ENCODE measurements around the gene SMOC1. TPM values are rescaled to one million over a fixed set of nuclear protein-coding genes. Genes with fewer than 3 reads are reported as not detected.

SMOC1 gene
- polyA plus RNA-seq, 3 donors = not detected

DNA sequence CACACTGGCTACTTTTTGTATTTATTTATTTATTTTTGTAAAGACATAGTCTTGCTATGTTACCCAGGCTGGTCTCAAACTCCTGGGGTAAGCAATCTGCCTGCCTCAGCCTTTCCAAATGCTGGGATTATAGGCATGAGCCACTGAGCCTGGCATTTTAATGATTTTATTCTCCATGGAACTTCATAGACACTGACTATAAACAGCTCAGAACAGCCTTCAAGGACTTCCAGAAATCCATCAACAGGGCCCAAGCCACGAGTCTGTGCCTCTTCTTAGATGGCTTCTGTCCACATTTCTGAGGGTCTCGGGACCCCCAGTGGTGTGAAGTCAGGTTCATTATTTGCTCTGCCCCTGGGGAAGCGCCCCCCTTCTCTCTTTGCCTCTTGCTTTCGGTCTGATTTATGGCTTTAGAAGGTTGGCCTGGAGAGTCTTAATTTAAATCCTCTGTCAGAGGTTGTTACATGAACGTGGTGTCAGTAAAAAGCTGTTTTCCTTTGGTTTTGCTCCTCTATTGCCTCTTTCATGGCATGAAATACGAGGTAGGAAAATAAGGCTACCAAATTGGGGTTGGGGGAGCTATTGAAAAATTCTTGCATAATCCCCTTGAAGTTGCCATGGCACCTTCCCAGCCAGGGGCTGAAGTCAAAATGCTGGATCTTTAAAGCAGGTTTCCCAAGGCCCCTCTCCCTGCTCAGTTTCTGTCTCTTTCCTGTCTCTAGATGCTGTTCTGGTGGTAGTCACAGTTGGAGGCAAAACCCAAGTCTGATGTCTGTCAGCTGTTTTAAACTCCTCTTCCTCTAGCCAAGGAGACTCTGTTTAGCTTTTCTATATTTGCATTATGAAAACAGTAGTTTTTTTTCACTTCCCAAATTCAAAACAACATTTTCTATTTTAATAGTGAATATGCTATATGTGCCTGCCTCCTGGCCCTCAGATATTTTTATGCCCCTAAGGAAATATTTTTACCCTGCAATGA lies 129.4 kb downstream of the SMOC1 start:
- no peaks in the 10 kb centered on the region for H3K9me3 Mint-ChIP-seq
- Histone ChIP-seq H4K20me1 (ENCODE audit: insufficient read depth, low read length) (no peaks in the 10 kb centered on the region), H3K9ac (ENCODE audit: insufficient read depth, low read length, poor library complexity, severe bottlenecking) (no peak overlapping the region), H3K4me3 (replicated peaks in 1 of 3; ENCODE audit: low read depth in 2 of 3, low read length in 3 of 3) (no peak overlapping the region), H3K79me2 (ENCODE audit: insufficient read depth, low read length) (no peaks in the 10 kb centered on the region), H3K4me1 (ENCODE audit: control insufficient read depth in 1 of 2, insufficient read depth in 2 of 2, low read length in 2 of 2) (no peaks in the 10 kb centered on the region), H3K36me3 (replicated peaks in 1 of 2; ENCODE audit: control insufficient read depth in 1 of 2, insufficient read depth in 2 of 2, low read length in 2 of 2) (no peaks in the 10 kb centered on the region), H3K27ac (ENCODE audit: low read depth in 1 of 2, low read length in 2 of 2) (no peak overlapping the region), H3K4me2 (replicated peaks; ENCODE audit: extremely low read depth, low read length, poor library complexity, severe bottlenecking) (no peak overlapping the region), H3K27me3 (ENCODE audit: control insufficient read depth in 2 of 2, insufficient read depth in 2 of 2, low read length in 2 of 2) (no peaks in the 10 kb centered on the region), H3K9me3 (replicated peaks in 1 of 2; ENCODE audit: control insufficient read depth in 1 of 2, insufficient read depth in 1 of 2, low read length in 2 of 2) (no peaks in the 10 kb centered on the region), H2AFZ (ENCODE audit: insufficient read depth, low read depth, low read length, poor library complexity, severe bottlenecking) (no peak overlapping the region)
- H3K27ac Mint-ChIP-seq = no peak overlapping the region
- H3K27me3 Mint-ChIP-seq (ENCODE audit: low read depth in 3 of 3) = peaks cover 0 to 2% (median 0%) of the 10 kb centered on the region in 3 donors
- 42% methylated on average over 3 of the region's 6 CpGs for WGBS (ENCODE audit: insufficient coverage)
- H3K4me1 Mint-ChIP-seq = peaks cover 9% of the 10 kb centered on the region
- TF ChIP-seq, protein P1, sequence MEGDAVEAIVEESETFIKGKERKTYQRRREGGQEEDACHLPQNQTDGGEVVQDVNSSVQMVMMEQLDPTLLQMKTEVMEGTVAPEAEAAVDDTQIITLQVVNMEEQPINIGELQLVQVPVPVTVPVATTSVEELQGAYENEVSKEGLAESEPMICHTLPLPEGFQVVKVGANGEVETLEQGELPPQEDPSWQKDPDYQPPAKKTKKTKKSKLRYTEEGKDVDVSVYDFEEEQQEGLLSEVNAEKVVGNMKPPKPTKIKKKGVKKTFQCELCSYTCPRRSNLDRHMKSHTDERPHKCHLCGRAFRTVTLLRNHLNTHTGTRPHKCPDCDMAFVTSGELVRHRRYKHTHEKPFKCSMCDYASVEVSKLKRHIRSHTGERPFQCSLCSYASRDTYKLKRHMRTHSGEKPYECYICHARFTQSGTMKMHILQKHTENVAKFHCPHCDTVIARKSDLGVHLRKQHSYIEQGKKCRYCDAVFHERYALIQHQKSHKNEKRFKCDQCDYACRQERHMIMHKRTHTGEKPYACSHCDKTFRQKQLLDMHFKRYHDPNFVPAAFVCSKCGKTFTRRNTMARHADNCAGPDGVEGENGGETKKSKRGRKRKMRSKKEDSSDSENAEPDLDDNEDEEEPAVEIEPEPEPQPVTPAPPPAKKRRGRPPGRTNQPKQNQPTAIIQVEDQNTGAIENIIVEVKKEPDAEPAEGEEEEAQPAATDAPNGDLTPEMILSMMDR (IDR thresholded peaks at IDR 0.05) = no peak
- no peak for DNase-seq
- H3K36me3 Mint-ChIP-seq = no peaks in the 10 kb centered on the region
- intact Hi-C loops (cut with micrococcal nuclease) = no loop called here
- no peak overlapping the region for H3K4me3 Mint-ChIP-seq

DNA sequence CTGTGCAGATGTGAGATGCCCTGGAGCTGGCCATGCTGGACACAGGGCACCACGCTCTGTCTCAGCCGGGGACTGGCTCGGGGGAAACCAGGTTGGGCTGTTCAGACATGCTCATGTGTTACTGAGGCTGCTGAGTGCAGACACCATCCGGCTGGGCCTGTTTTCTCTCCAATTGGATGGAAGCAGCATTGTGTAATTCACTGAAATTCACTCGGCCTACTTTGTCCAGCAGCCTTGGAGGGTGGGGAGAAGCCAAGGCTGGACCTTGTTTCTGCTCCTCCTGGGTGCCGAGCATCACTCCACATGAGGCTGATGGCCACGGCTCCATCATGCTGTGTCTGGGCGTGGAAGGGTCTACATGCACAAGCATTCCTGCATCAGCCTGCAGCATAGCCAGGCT lies 130.7 kb downstream of the SMOC1 start:
- TF ChIP-seq, protein P1 (IDR thresholded peaks at IDR 0.05) = no peak
- H3K27me3 Mint-ChIP-seq (ENCODE audit: low read depth in 3 of 3) = peaks cover 0 to 2% (median 0%) of the 10 kb centered on the region in 3 donors
- Histone ChIP-seq H3K36me3 (replicated peaks in 1 of 2; ENCODE audit: control insufficient read depth in 1 of 2, insufficient read depth in 2 of 2, low read length in 2 of 2) (no peaks in the 10 kb centered on the region), H3K4me2 (replicated peaks; ENCODE audit: extremely low read depth, low read length, poor library complexity, severe bottlenecking) (no peak overlapping the region), H3K27me3 (ENCODE audit: control insufficient read depth in 2 of 2, insufficient read depth in 2 of 2, low read length in 2 of 2) (no peaks in the 10 kb centered on the region), H3K79me2 (ENCODE audit: insufficient read depth, low read length) (no peaks in the 10 kb centered on the region), H3K4me3 (replicated peaks in 1 of 3; ENCODE audit: low read depth in 2 of 3, low read length in 3 of 3) (no peak overlapping the region), H4K20me1 (ENCODE audit: insufficient read depth, low read length) (no peaks in the 10 kb centered on the region), H2AFZ (ENCODE audit: insufficient read depth, low read depth, low read length, poor library complexity, severe bottlenecking) (no peak overlapping the region), H3K27ac (ENCODE audit: low read depth in 1 of 2, low read length in 2 of 2) (no peak overlapping the region), H3K9ac (ENCODE audit: insufficient read depth, low read length, poor library complexity, severe bottlenecking) (no peak overlapping the region), H3K4me1 (ENCODE audit: control insufficient read depth in 1 of 2, insufficient read depth in 2 of 2, low read length in 2 of 2) (no peaks in the 10 kb centered on the region), H3K9me3 (replicated peaks in 1 of 2; ENCODE audit: control insufficient read depth in 1 of 2, insufficient read depth in 1 of 2, low read length in 2 of 2) (no peaks in the 10 kb centered on the region)
- no peak overlapping the region for H3K27ac Mint-ChIP-seq
- H3K4me3 Mint-ChIP-seq = no peak overlapping the region
- H3K4me1 Mint-ChIP-seq = peaks cover 9% of the 10 kb centered on the region
- H3K9me3 Mint-ChIP-seq = no peaks in the 10 kb centered on the region
- intact Hi-C loops (cut with micrococcal nuclease) = no loop called here
- H3K36me3 Mint-ChIP-seq = no peaks in the 10 kb centered on the region
- WGBS (ENCODE audit: insufficient coverage) = 96% methylated on average over 8 of the region's 8 CpGs
- DNase-seq = no peak
